ENCODE measurements around the gene EFNA3.

Gene EFNA3

GRCh38 chr1:155081472-155082300, 3.0 kb downstream of the EFNA3 start:
- H3K4me3 Mint-ChIP-seq, result peak overlapping the region; percentile 56
- DNase-seq, result peak; percentile 58
- peaks cover 2% of the 10 kb centered on the region for H3K36me3 Mint-ChIP-seq (ENCODE audit: low read depth)
- peaks cover 47% of the 10 kb centered on the region for H3K27me3 Mint-ChIP-seq
- H3K9me3 Mint-ChIP-seq, result no peaks in the 10 kb centered on the region
- H3K27ac Mint-ChIP-seq, result peak overlapping the region; percentile 34
- H3K4me1 Mint-ChIP-seq (ENCODE audit: low read depth), result peaks cover 56% of the 10 kb centered on the region

GRCh38 chr1:155082301-155083051, 3.8 kb downstream of the EFNA3 start:
- Mint-ChIP-seq H3K9me3 (no peaks in the 10 kb centered on the region), H3K36me3 (ENCODE audit: low read depth) (peaks cover 2% of the 10 kb centered on the region), H3K27ac (no peak overlapping the region), H3K4me3 (peak overlapping the region; percentile 20), H3K27me3 (peaks cover 47% of the 10 kb centered on the region), H3K4me1 (ENCODE audit: low read depth) (peaks cover 56% of the 10 kb centered on the region)
- DNase-seq, result peak; percentile 54

DNA sequence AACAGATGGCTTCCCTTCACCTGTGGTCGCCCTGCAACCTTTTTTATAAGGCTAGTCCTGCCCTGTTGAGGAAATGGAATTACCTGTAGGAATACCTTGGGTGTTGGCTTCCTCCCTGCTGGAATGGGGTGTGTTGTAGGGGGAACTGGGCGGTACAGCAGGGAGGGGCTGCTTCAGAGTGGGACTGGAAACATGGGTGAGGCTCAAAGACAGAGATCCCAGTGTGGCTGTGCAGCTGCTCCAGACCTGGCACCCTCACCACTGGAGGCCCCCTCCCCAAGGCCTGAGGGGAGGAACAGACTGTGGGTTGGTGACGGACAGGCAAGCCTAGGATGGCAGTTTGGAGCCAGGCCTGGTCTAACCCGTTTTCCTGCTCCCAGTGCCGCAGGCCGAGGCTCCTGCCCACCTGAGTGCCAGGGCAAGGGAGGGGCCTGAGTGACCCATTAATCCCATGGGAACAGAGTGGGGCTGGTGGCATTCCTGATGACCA, 4.5 kb downstream of the EFNA3 start:
- Mint-ChIP-seq H3K27me3 (peaks cover 47% of the 10 kb centered on the region), H3K9me3 (no peaks in the 10 kb centered on the region), H3K27ac (no peak overlapping the region), H3K4me3 (no peak overlapping the region), H3K36me3 (ENCODE audit: low read depth) (peaks cover 2% of the 10 kb centered on the region), H3K4me1 (ENCODE audit: low read depth) (peaks cover 55% of the 10 kb centered on the region)
- DNase-seq, result no peak

- H3K4me1 Mint-ChIP-seq (ENCODE audit: low read depth), result peaks cover 49% of the 10 kb centered on the region
- H3K36me3 Mint-ChIP-seq (ENCODE audit: low read depth), result peaks cover 2% of the 10 kb centered on the region
- H3K27me3 Mint-ChIP-seq, result peaks cover 45% of the 10 kb centered on the region
- H3K4me3 Mint-ChIP-seq, result peak overlapping the region; percentile 92
- H3K27ac Mint-ChIP-seq, result peak overlapping the region; percentile 26
- no peaks in the 10 kb centered on the region for H3K9me3 Mint-ChIP-seq
- DNase-seq, result peak; percentile 44
Measured at GRCh38 chr1:155083865-155084721, 5.5 kb downstream of the EFNA3 start.

DNA sequence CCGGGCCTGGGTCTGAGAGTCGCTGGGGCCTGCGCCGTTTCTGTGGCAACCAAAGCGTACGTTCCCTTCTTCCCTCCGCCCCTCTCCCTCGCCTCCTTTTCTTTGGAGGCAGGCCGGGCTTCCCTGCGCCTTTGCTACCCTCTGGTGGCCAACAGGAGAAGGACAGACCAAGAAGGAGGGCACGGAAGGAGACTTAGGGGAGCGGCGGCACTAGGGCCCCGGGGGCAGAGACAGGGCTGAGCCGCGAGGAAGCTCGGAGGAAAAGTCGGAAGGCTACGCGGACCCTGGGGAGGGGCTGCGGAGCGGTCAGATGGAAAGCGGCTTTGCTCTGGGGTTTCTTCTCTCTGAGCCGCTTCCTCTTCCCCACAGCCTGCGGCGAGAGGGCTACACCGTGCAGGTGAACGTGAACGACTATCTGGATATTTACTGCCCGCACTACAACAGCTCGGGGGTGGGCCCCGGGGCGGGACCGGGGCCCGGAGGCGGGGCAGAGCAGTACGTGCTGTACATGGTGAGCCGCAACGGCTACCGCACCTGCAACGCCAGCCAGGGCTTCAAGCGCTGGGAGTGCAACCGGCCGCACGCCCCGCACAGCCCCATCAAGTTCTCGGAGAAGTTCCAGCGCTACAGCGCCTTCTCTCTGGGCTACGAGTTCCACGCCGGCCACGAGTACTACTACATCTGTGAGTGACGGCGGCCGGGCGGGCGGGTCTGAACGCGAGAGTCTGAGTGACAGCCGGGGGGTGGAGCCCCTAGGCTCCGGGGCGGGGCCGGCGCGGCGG, 6.3 kb downstream of the EFNA3 start:
- Mint-ChIP-seq H3K4me3 (peak overlapping the region; percentile 92), H3K9me3 (no peaks in the 10 kb centered on the region), H3K27me3 (peaks cover 37% of the 10 kb centered on the region), H3K36me3 (ENCODE audit: low read depth) (peaks cover 2% of the 10 kb centered on the region), H3K27ac (peak overlapping the region; percentile 98), H3K4me1 (ENCODE audit: low read depth) (peaks cover 41% of the 10 kb centered on the region)
- DNase-seq, result peak; percentile 96

DNA sequence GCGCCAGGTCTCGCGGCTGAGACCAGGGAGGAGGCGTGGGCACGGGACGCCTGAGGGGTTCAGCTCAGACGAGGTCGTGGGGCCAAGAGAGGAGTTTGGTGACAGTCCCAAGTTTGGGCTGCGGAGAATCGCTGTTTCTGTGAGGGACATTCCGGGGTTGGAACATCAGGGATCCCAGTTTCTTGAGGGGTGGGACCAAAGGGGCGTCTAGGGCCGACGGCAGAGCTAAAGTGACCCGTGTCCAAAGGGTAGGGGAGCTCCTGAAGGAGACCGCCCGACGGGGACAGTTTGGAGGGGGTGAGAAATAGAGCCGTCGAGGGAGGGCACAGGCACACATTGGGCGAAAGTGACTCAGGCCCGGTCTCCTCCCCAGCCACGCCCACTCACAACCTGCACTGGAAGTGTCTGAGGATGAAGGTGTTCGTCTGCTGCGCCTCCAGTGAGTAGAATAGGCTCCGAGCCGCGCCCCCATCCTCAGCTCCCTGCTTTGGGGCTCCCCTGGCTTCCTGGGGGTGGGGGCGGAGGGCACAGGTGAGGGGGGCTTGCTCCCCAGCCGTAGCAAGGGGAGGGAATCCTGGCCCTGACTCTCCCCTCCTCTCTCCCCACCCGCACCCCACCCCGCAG, 7.0 kb downstream of the EFNA3 start:
- DNase-seq, result peak; percentile 81
- peak overlapping the region; percentile 98 for H3K27ac Mint-ChIP-seq

GRCh38 chr1:155086128-155086741, 7.6 kb downstream of the EFNA3 start:
- H3K27ac Mint-ChIP-seq, result peak overlapping the region; percentile 72
- H3K4me3 Mint-ChIP-seq, result peak overlapping the region; percentile 92
- no peaks in the 10 kb centered on the region for H3K9me3 Mint-ChIP-seq
- H3K36me3 Mint-ChIP-seq (ENCODE audit: low read depth), result peaks cover 2% of the 10 kb centered on the region
- H3K4me1 Mint-ChIP-seq (ENCODE audit: low read depth), result peaks cover 39% of the 10 kb centered on the region
- peaks cover 32% of the 10 kb centered on the region for H3K27me3 Mint-ChIP-seq
- peak; percentile 90 for DNase-seq

More for the DNA sequence above, 7.0 kb downstream of the EFNA3 start:
- Mint-ChIP-seq H3K4me1 (ENCODE audit: low read depth) (peaks cover 40% of the 10 kb centered on the region), H3K9me3 (no peaks in the 10 kb centered on the region), H3K36me3 (ENCODE audit: low read depth) (peaks cover 2% of the 10 kb centered on the region), H3K4me3 (peak overlapping the region; percentile 92), H3K27me3 (peaks cover 36% of the 10 kb centered on the region)

DNA sequence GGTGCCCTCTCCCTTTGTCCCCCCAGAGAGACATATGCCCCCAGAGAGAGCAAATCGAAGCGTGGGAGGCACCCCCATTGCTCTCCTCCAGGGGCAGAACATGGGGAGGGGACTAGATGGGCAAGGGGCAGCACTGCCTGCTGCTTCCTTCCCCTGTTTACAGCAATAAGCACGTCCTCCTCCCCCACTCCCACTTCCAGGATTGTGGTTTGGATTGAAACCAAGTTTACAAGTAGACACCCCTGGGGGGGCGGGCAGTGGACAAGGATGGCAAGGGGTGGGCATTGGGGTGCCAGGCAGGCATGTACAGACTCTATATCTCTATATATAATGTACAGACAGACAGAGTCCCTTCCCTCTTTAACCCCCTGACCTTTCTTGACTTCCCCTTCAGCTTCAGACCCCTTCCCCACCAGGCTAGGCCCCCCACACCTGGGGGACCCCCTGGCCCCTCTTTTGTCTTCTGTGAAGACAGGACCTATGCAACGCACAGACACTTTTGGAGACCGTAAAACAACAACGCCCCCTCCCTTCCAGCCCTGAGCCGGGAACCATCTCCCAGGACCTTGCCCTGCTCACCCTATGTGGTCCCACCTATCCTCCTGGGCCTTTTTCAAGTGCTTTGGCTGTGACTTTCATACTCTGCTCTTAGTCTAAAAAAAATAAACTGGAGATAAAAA, 8.4 kb downstream of the EFNA3 start:
- H3K27ac Mint-ChIP-seq, result no peak overlapping the region

GRCh38 chr1:155091071-155092051, 12.7 kb downstream of the EFNA3 start:
- Mint-ChIP-seq H3K4me3 (no peak overlapping the region), H3K4me1 (ENCODE audit: low read depth) (peaks cover 6% of the 10 kb centered on the region), H3K27ac (peak overlapping the region; percentile 55), H3K27me3 (peaks cover 4% of the 10 kb centered on the region), H3K9me3 (no peaks in the 10 kb centered on the region), H3K36me3 (ENCODE audit: low read depth) (no peaks in the 10 kb centered on the region)
- peak; percentile 89 for DNase-seq

More for the DNA sequence above, 8.4 kb downstream of the EFNA3 start:
- Mint-ChIP-seq H3K9me3 (no peaks in the 10 kb centered on the region), H3K27me3 (peaks cover 26% of the 10 kb centered on the region), H3K4me3 (no peak overlapping the region), H3K36me3 (ENCODE audit: low read depth) (peaks cover 2% of the 10 kb centered on the region), H3K4me1 (ENCODE audit: low read depth) (peaks cover 37% of the 10 kb centered on the region)
- no peak for DNase-seq

GRCh38 chr1:155092131-155092530, 13.5 kb downstream of the EFNA3 start:
- Mint-ChIP-seq H3K4me1 (ENCODE audit: low read depth) (peaks cover 5% of the 10 kb centered on the region), H3K4me3 (no peak overlapping the region), H3K36me3 (ENCODE audit: low read depth) (no peaks in the 10 kb centered on the region), H3K27me3 (peaks cover 4% of the 10 kb centered on the region), H3K9me3 (no peaks in the 10 kb centered on the region), H3K27ac (no peak overlapping the region)
- DNase-seq, result no peak

- Mint-ChIP-seq H3K27me3 (peaks cover 4% of the 10 kb centered on the region), H3K4me1 (ENCODE audit: low read depth) (peaks cover 5% of the 10 kb centered on the region), H3K4me3 (no peak overlapping the region), H3K27ac (no peak overlapping the region), H3K9me3 (no peaks in the 10 kb centered on the region), H3K36me3 (ENCODE audit: low read depth) (no peaks in the 10 kb centered on the region)
- DNase-seq, result no peak
Measured at GRCh38 chr1:155092641-155093040, 14.0 kb downstream of the EFNA3 start.
